H1 (cell line): ENCODE measurements around the gene SLC38A10. TPM values are rescaled to one million over a fixed set of nuclear protein-coding genes. Genes with fewer than 3 reads are reported as not detected.

ENCODE experiments used
- CTCF ChIA-PET: fragments of 300-600 bp; sonication (Branson Sonifier 250); formaldehyde crosslinking; loops from one replicate; lab custom pipeline; 2021; ENCODE audit not compliant: partially characterized antibody; lab: Charles Lee
- POLR2A ChIA-PET: fragments of 300-600 bp; sonication (Branson Sonifier 250); formaldehyde crosslinking; loops from one replicate; lab custom pipeline; 2021; ENCODE audit warnings: inconsistent platforms; ENCODE audit not compliant: partially characterized antibody; lab: Charles Lee
- DNase-seq, 2 experiments: peaks; one replicate each; pipeline versions ENCODE4 v3.0.0 to v3.0.0-alpha.2; 2010 to 2022; ENCODE audit warnings: low spot score in 2 of 2, low read depth in 1 of 2, mixed read lengths in 1 of 2
- FAIRE-seq: peaks from 2 replicates; lab custom pipeline; 2011; peaks lifted over from hg19 to GRCh38; lab: Jason Lieb, UNC
- H2AFZ ChIP-seq: 2 replicates; pipeline ENCODE4 v1.8.1; 2012; ENCODE audit warnings: low read length, inconsistent platforms
- H2AK5ac ChIP-seq: 2 replicates; pipeline ENCODE4 v1.6.1; 2013; ENCODE audit warnings: low read depth, low read length
- H2BK120ac ChIP-seq: replicated peaks from 2 replicates; pipeline ENCODE3; 2013; ENCODE audit warnings: low read depth, low read length, inconsistent platforms
- H2BK12ac ChIP-seq: 2 replicates; pipeline ENCODE4 v1.6.1; 2013; ENCODE audit warnings: low read depth, low read length
- H2BK15ac ChIP-seq: 2 replicates; pipeline ENCODE4 v1.6.1; 2013; ENCODE audit warnings: low read length
- H2BK20ac ChIP-seq: 2 replicates; pipeline ENCODE4 v1.6.1; 2013; ENCODE audit warnings: low read length
- H2BK5ac ChIP-seq: 2 replicates; pipeline ENCODE4 v1.6.1; 2013; ENCODE audit warnings: low read depth, low read length
- H3K14ac ChIP-seq: 2 replicates; pipeline ENCODE4 v1.6.1; 2013; ENCODE audit warnings: inconsistent platforms; ENCODE audit not compliant: insufficient read length
- H3K18ac ChIP-seq: 2 replicates; pipeline ENCODE4 v1.6.1; 2013; ENCODE audit warnings: low read length; ENCODE audit errors: extremely low read depth
- H3K23ac ChIP-seq: 2 replicates; pipeline ENCODE4 v1.6.1; 2013; ENCODE audit warnings: inconsistent platforms; ENCODE audit not compliant: insufficient read length
- H3K23me2 ChIP-seq: 2 replicates; pipeline ENCODE4 v1.6.1; 2013; ENCODE audit warnings: low read depth, low read length
- H3K27ac ChIP-seq: 2 replicates; pipeline ENCODE4 v1.6.1; 2011; ENCODE audit warnings: low read depth, low read length, inconsistent platforms
- H3K27me3 ChIP-seq, 4 experiments: replicated peaks in 1 of 4; 1 replicate in 1 of 4; 2 replicates in 3 of 4; pipeline versions ENCODE4 v1.6.1 to v1.8.1; 2011 to 2013; ENCODE audit warnings: low read length in 3 of 4, mild to moderate bottlenecking in 3 of 4, inconsistent platforms in 2 of 4, mixed read lengths in 2 of 4, moderate library complexity in 1 of 4; ENCODE audit not compliant: control insufficient read depth in 3 of 4, insufficient read depth in 3 of 4; ENCODE audit errors: extremely low read depth in 1 of 4
- H3K36me3 ChIP-seq, 4 experiments: 2 replicates each; pipeline versions ENCODE4 v1.6.1 to v1.8.1; 2011 to 2013; ENCODE audit warnings: mild to moderate bottlenecking in 4 of 4, low read length in 3 of 4, moderate library complexity in 2 of 4, control low read depth in 1 of 4, inconsistent platforms in 1 of 4; ENCODE audit not compliant: insufficient read depth in 4 of 4, control insufficient read depth in 2 of 4
- H3K4ac ChIP-seq: replicated peaks from 2 replicates; pipeline ENCODE3; 2013; ENCODE audit warnings: low read length, low read depth, mixed read lengths, inconsistent platforms; ENCODE audit not compliant: insufficient read length
- H3K4me1 ChIP-seq, 4 experiments: replicated peaks in 1 of 4; 1 replicate in 1 of 4; 2 replicates in 3 of 4; pipeline versions ENCODE4 v1.6.1 to v1.8.1; 2011 to 2013; ENCODE audit warnings: low read length in 3 of 4, inconsistent platforms in 2 of 4, mixed read lengths in 1 of 4; ENCODE audit not compliant: insufficient read depth in 4 of 4, control insufficient read depth in 3 of 4
- H3K4me2 ChIP-seq, 2 experiments: 2 replicates each; pipeline versions ENCODE4 v1.6.1 to v1.8.1; 2011 to 2013; ENCODE audit warnings: low read depth in 2 of 2, low read length in 2 of 2, control low read depth in 1 of 2, inconsistent platforms in 1 of 2, mild to moderate bottlenecking in 1 of 2; ENCODE audit not compliant: insufficient read depth in 1 of 2
- H3K4me3 ChIP-seq, 4 experiments: fragments of 200-600, 300-600 bp in 1 of 4; sonication (generic), shearing (Covaris generic), sonication (Bioruptor Twin) in 1 of 4; 2 replicates each; pipeline versions ENCODE4 v1.5.1 to v1.8.1; 2011 to 2016; ENCODE audit warnings: low read length in 4 of 4, low read depth in 3 of 4, control low read depth in 2 of 4, inconsistent platforms in 2 of 4, mild to moderate bottlenecking in 2 of 4, mixed read lengths in 1 of 4, moderate library complexity in 1 of 4; ENCODE audit not compliant: insufficient read depth in 2 of 4; ENCODE audit errors: extremely low read depth in 1 of 4
- H3K56ac ChIP-seq: replicated peaks from 2 replicates; pipeline ENCODE3; 2013; ENCODE audit warnings: low read depth, mild to moderate bottlenecking, mixed read lengths, low read length, inconsistent platforms; ENCODE audit not compliant: insufficient read length
- H3K79me1 ChIP-seq: 2 replicates; pipeline ENCODE4 v1.6.1; 2013; ENCODE audit warnings: low read depth, low read length, control low read depth
- H3K79me2 ChIP-seq, 2 experiments: 2 replicates each; pipeline versions ENCODE4 v1.6.1 to v1.8.1; 2012 to 2013; ENCODE audit warnings: low read length in 2 of 2, mild to moderate bottlenecking in 2 of 2, inconsistent platforms in 1 of 2; ENCODE audit not compliant: insufficient read depth in 2 of 2, control insufficient read depth in 1 of 2
- H3K9ac ChIP-seq, 4 experiments: replicated peaks in 1 of 4; 1 replicate in 1 of 4; 2 replicates in 3 of 4; pipeline versions ENCODE4 v1.6.1 to v1.8.1; 2011 to 2013; ENCODE audit warnings: low read depth in 3 of 4, low read length in 3 of 4, control low read depth in 2 of 4, mild to moderate bottlenecking in 2 of 4, moderate library complexity in 2 of 4, inconsistent platforms in 1 of 4; ENCODE audit errors: extremely low read depth in 1 of 4
- H3K9me3 ChIP-seq, 2 experiments: 2 replicates each; pipeline versions ENCODE4 v1.6.1 to v1.8.1; 2012 to 2013; ENCODE audit warnings: mild to moderate bottlenecking in 2 of 2, moderate library complexity in 2 of 2, control low read depth in 1 of 2, inconsistent platforms in 1 of 2, low read depth in 1 of 2, low read length in 1 of 2, mixed read lengths in 1 of 2; ENCODE audit not compliant: insufficient read depth in 2 of 2
- H4K20me1 ChIP-seq, 2 experiments: replicated peaks in 1 of 2; 2 replicates each; pipeline versions ENCODE3 to v1.8.1; 2011 to 2013; ENCODE audit warnings: inconsistent platforms in 2 of 2, low read length in 2 of 2, mild to moderate bottlenecking in 1 of 2; ENCODE audit not compliant: insufficient read depth in 2 of 2, control insufficient read depth in 1 of 2
- H4K5ac ChIP-seq: 2 replicates; pipeline ENCODE4 v1.6.1; 2013; ENCODE audit warnings: low read length, low read depth, mixed read lengths, inconsistent platforms; ENCODE audit not compliant: insufficient read length
- H4K8ac ChIP-seq: 2 replicates; pipeline ENCODE4 v1.8.0; 2013; ENCODE audit warnings: mild to moderate bottlenecking, moderate library complexity, low read length, inconsistent platforms; ENCODE audit not compliant: insufficient read depth; ENCODE audit errors: extremely low read depth
- H4K91ac ChIP-seq: replicated peaks from 2 replicates; pipeline ENCODE3; 2013; ENCODE audit warnings: low read length, mixed read lengths, inconsistent platforms; ENCODE audit not compliant: insufficient read length
- JUN ChIP-seq: IDR thresholded peaks from 2 replicates; pipeline ENCODE4 v1.6.1; 2011; ENCODE audit warnings: low read depth, mild to moderate bottlenecking, improper control_type of control experiment, low read length
- KDM5A ChIP-seq: fragments of 200-600 bp; IDR thresholded peaks from 2 replicates; pipeline ENCODE4 v1.7.1; 2012; ENCODE audit warnings: mild to moderate bottlenecking, low read length, inconsistent platforms, mixed read lengths
- PHF8 ChIP-seq: fragments of 200-600 bp; sonication (generic); conservative IDR thresholded peaks from 2 replicates; pipeline ENCODE4 v1.7.1; 2012; ENCODE audit warnings: low read depth, mild to moderate bottlenecking, inconsistent platforms, low read length, moderate library complexity
- TCF12 ChIP-seq: IDR thresholded peaks from 2 replicates; pipeline ENCODE4 v1.6.1; 2011; ENCODE audit warnings: low read depth, mild to moderate bottlenecking, low read length
- WGBS, 2 experiments: shearing (Covaris generic) in 1 of 2; methylation state at CpG; one replicate each; pipeline versions ENCODE4 v1.1.6 to v1.1.7; 2013 to 2015; ENCODE audit warnings: low lambda C conversion rate in 2 of 2, mixed read lengths in 2 of 2, inconsistent platforms in 1 of 2, low coverage in 1 of 2, missing lambda C conversion rate in 1 of 2; ENCODE audit not compliant: insufficient replicate concordance in 2 of 2, insufficient coverage in 1 of 2, insufficient read length in 1 of 2; ENCODE audit errors: extremely low coverage in 1 of 2, missing lambda C conversion rate in 1 of 2; 5-methylcytosine and 5-hydroxymethylcytosine counted together
- polyA plus RNA-seq, 7 experiments: library from polyadenylated mRNA; depleted of rRNA in 3 of 7; stranded (reverse) in 5 of 7; unstranded in 2 of 7; fragments of >200 nt in 5 of 7; fragments of 200-250 nt in 2 of 7; gene quantifications; 1 replicate in 5 of 7; 2 replicates in 1 of 7; 4 replicates in 1 of 7; pipeline versions ENCODE4 v1.2.1 to v1.2.3, GENCODE V29; 2011 to 2013; ENCODE audit warnings: missing spikeins in 2 of 7, mixed read lengths in 2 of 7
- total RNA-seq: library from RNA; stranded (reverse); fragmentation: NEBNext Ultra II Directional; extraction: Animal tissue kit (Norgen Biotek cat#: 25700); gene quantifications from 2 replicates; pipeline ENCODE4 v1.2.1, GENCODE V29; 2021
- TF ChIP-seq, protein P1 (sequence below): IDR thresholded peaks from 2 replicates; pipeline ENCODE4 v1.6.1; 2011; ENCODE audit warnings: low read depth, mild to moderate bottlenecking, low read length; ENCODE audit not compliant: insufficient read depth

The SLC38A10 gene
- total and polyA plus RNA-seq, 2 of the 8 experiments (the other 6 are each of a cell fraction or from before 2014, with no cell fraction given): 26.4 to 41.0 TPM

DNA sequence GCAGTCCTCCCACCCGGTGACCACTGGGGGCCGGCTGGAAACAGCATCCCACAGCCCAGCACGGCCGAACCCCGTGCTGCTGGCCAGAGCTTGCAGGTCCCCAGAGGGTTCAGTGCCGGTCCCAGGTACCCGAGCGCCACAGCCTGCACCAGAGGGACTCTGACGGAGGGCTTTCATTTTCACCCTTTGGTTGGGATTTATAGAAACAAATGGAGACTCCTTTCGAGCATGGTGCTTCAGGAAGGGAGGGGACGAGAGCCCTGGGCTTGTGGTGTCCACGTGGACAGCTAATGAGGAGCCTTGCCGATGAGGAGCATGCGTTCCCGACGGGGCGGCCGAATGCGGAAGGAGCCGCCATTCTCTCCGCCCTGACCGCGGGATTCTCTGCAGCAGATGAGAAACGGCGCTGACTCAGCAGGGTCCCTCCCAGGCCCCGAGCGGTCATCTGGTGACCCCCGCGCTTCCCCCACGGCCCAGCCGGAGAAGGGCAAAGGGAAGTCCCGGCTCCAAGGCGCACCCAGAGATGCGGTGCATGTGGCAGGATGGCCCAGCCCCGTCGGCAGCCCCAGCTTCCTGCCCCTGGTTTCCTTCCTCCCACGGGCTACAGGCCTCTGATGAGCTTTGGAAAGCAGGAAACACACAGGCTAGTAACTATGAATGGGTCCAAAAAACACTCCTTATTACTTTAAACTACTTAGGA lies 9.8 kb downstream of the SLC38A10 start:
- Histone ChIP-seq H2BK20ac (no peak overlapping the region), H3K4me2 (no peak overlapping the region), H3K36me3 (peaks cover 0 to 10% (median 4%) of the 10 kb centered on the region in 4 experiments; a peak in 4 of 8 replicates), H3K79me1 (peaks cover 13% of the 10 kb centered on the region), H3K4me1 (peaks cover 0 to 12% (median 0%) of the 10 kb centered on the region in 4 experiments; a peak in 4 of 7 replicates)
- FAIRE-seq: no peak
- TF ChIP-seq TCF12 (no peak), KDM5A (no peak), JUN (no peak), PHF8 (no peak)
- TF ChIP-seq, protein P1, sequence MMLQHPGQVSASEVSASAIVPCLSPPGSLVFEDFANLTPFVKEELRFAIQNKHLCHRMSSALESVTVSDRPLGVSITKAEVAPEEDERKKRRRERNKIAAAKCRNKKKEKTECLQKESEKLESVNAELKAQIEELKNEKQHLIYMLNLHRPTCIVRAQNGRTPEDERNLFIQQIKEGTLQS: no peak
- TF ChIP-seq, all 59 proteins: peak for 0
- Histone ChIP-seq H2BK12ac (no peak overlapping the region), H2BK15ac (no peak overlapping the region), H3K23ac (no peak overlapping the region), H2AK5ac (no peak overlapping the region), H3K23me2 (no peaks in the 10 kb centered on the region), H3K56ac (no peak overlapping the region), H3K27me3 (no peaks in the 10 kb centered on the region), H4K91ac (no peak overlapping the region), H3K4ac (no peak overlapping the region), H2AFZ (no peak overlapping the region), H3K14ac (no peak overlapping the region), H4K5ac (no peak overlapping the region), H3K27ac (no peak overlapping the region), H4K8ac (peak overlapping the region; percentile 81; the same call in 1 of the 2 replicates), H3K4me3 (no peak overlapping the region), H2BK120ac (no peak overlapping the region), H3K9ac (no peak overlapping the region), H4K20me1 (peaks cover 11 to 13% of the 10 kb centered on the region in 2 experiments), H2BK5ac (no peak overlapping the region; the same call in 1 of the 2 replicates), H3K9me3 (no peaks in the 10 kb centered on the region), H3K79me2 (peaks cover 0 to 8% of the 10 kb centered on the region in 2 experiments; a peak in 2 of 4 replicates), H3K18ac (no peak overlapping the region)
- ChIA-PET CTCF (interaction anchor here (0.6 to 2.0 kb wide), 5 partner anchors 11 to 189 kb away, joined by 3 to 5 read pairs (median 4); no protein-coding TSS in a partner anchor), POLR2A (no interaction called here)
- 84% methylated on average over 26 of the region's 37 CpGs; no CpG with 5 or more reads in 1 of the 2 experiments for WGBS, 2 experiments
- DNase-seq: no peak
